HEK293 (cell line): ENCODE results near the gene B4GALT1.
A peak's percentile ranks its signal among the peaks of the same experiment; 100 is the strongest.

ENCODE experiments used
- ELK4 ChIP-seq: IDR thresholded peaks from 2 replicates; pipeline ENCODE4 v1.6.1; 2011; ENCODE audit warnings: mild to moderate bottlenecking, low read depth, low read length, borderline replicate concordance
- KLF1 ChIP-seq: fragments of 450-650 bp; formaldehyde crosslinking; IDR thresholded peaks from 2 replicates; pipeline ENCODE4 v1.5.1; 2016; ENCODE audit warnings: missing biosample characterization, missing genetic modification characterization
- KLF10 ChIP-seq: fragments of 450-650 bp; IDR thresholded peaks from 2 replicates; pipeline ENCODE4 v1.5.1; 2018; ENCODE audit warnings: missing biosample characterization, mild to moderate bottlenecking, missing genetic modification characterization
- KLF8 ChIP-seq: fragments of 450-650 bp; formaldehyde crosslinking; IDR thresholded peaks from 2 replicates; pipeline ENCODE4 v1.5.1; 2016; ENCODE audit warnings: missing biosample characterization, missing genetic modification characterization
- MEIS1 ChIP-seq: sonication (generic); formaldehyde crosslinking; IDR thresholded peaks from 2 replicates; pipeline ENCODE4 v1.8.1; 2022; ENCODE audit warnings: missing genetic modification reagents, mild to moderate bottlenecking, borderline replicate concordance
- ZBTB17 ChIP-seq: fragments of 450-650 bp; formaldehyde crosslinking; IDR thresholded peaks from 2 replicates; pipeline ENCODE4 v1.5.1; 2016; ENCODE audit warnings: missing biosample characterization, missing genetic modification characterization
- ZNF146 ChIP-seq: fragments of 450-650 bp; formaldehyde crosslinking; IDR thresholded peaks from 2 replicates; pipeline ENCODE4 v1.5.1; 2016; ENCODE audit warnings: missing biosample characterization, missing genetic modification characterization
- ZNF175 ChIP-seq: fragments of 450-650 bp; formaldehyde crosslinking; IDR thresholded peaks from 2 replicates; pipeline ENCODE4 v1.5.1; 2016; ENCODE audit warnings: missing biosample characterization, missing genetic modification characterization
- ZNF248 ChIP-seq: fragments of 450-650 bp; formaldehyde crosslinking; IDR thresholded peaks from 2 replicates; pipeline ENCODE4 v1.5.1; 2017; ENCODE audit warnings: missing biosample characterization, missing genetic modification characterization
- ZNF266 ChIP-seq: fragments of 450-650 bp; formaldehyde crosslinking; IDR thresholded peaks from 2 replicates; pipeline ENCODE4 v1.5.1; 2016; ENCODE audit warnings: missing biosample characterization, missing genetic modification characterization, low read depth
- ZNF366 ChIP-seq: fragments of 450-650 bp; formaldehyde crosslinking; conservative IDR thresholded peaks from 2 replicates; pipeline ENCODE4 v1.5.1; 2016; ENCODE audit warnings: missing biosample characterization, missing genetic modification characterization
- ZNF398 ChIP-seq: fragments of 450-650 bp; formaldehyde crosslinking; IDR thresholded peaks from 2 replicates; pipeline ENCODE4 v1.5.1; 2017; ENCODE audit warnings: missing biosample characterization, missing genetic modification characterization
- ZNF404 ChIP-seq: fragments of 450-650 bp; formaldehyde crosslinking; IDR thresholded peaks from 2 replicates; pipeline ENCODE4 v1.5.1; 2017; ENCODE audit warnings: missing biosample characterization, missing genetic modification characterization
- ZNF423 ChIP-seq: fragments of 450-650 bp; formaldehyde crosslinking; IDR thresholded peaks from 2 replicates; pipeline ENCODE4 v1.5.1; 2016; ENCODE audit warnings: missing biosample characterization, missing genetic modification characterization
- ZNF433 ChIP-seq: fragments of 450-650 bp; formaldehyde crosslinking; IDR thresholded peaks from 2 replicates; pipeline ENCODE4 v1.5.1; 2016; ENCODE audit warnings: missing biosample characterization, missing genetic modification characterization, low read depth
- ZNF449 ChIP-seq: fragments of 450-650 bp; formaldehyde crosslinking; IDR thresholded peaks from 2 replicates; pipeline ENCODE4 v1.5.1; 2017; ENCODE audit warnings: missing biosample characterization, mild to moderate bottlenecking, missing genetic modification characterization, moderate library complexity
- ZNF518A ChIP-seq: fragments of 450-650 bp; formaldehyde crosslinking; conservative IDR thresholded peaks from 2 replicates; pipeline ENCODE4 v1.5.1; 2016; ENCODE audit warnings: low read depth, missing biosample characterization, missing genetic modification characterization
- ZNF600 ChIP-seq: fragments of 450-650 bp; formaldehyde crosslinking; IDR thresholded peaks from 2 replicates; pipeline ENCODE4 v1.5.1; 2016; ENCODE audit warnings: missing biosample characterization, missing genetic modification characterization
- ZNF704 ChIP-seq: fragments of 450-650 bp; formaldehyde crosslinking; IDR thresholded peaks from 2 replicates; pipeline ENCODE4 v1.5.1; 2016; ENCODE audit warnings: missing biosample characterization, missing genetic modification characterization
- ZNF843 ChIP-seq: fragments of 450-650 bp; formaldehyde crosslinking; IDR thresholded peaks from 2 replicates; pipeline ENCODE4 v1.5.1; 2016; ENCODE audit warnings: missing biosample characterization, missing genetic modification characterization

B4GALT1 gene

GRCh38 chr9:33139421-33140228, 27.5 kb downstream of the B4GALT1 start (continued):
- TF ChIP-seq ZNF843 (tag by site-specific recombination) (no peak), ZNF366 (no peak), ZNF433 (tag by site-specific recombination) (no peak), ZBTB17 (tag by site-specific recombination) (no peak), KLF8 (tag by site-specific recombination) (no peak), ZNF449 (tag by site-specific recombination) (peak; percentile 94), ZNF266 (tag by site-specific recombination) (no peak), ZNF423 (tag by site-specific recombination) (peak; percentile 7; the same call in 1 of the 2 replicates), MEIS1 (CRISPR knock-in tag) (no peak), ZNF248 (tag by site-specific recombination) (no peak), KLF10 (tag by site-specific recombination) (no peak), ZNF404 (tag by site-specific recombination) (no peak), ZNF518A (tag by site-specific recombination) (no peak), ZNF175 (tag by site-specific recombination) (no peak), ZNF398 (tag by site-specific recombination) (no peak), ZNF600 (tag by site-specific recombination) (peak; percentile 44; the same call in 1 of the 2 replicates), ZNF146 (tag by site-specific recombination) (no peak), ELK4 (no peak), ZNF704 (tag by site-specific recombination) (no peak), KLF1 (tag by site-specific recombination) (no peak)
